H9 (cell line): ENCODE results near the gene TENM3. TPM values are rescaled to one million over a fixed set of nuclear protein-coding genes. Genes with fewer than 3 reads are reported as not detected.

ENCODE experiments used
- DNase-seq: peaks from one replicate; pipeline ENCODE4 v3.0.0-alpha.2; 2017
- H2AFZ ChIP-seq: one replicate; pipeline ENCODE4 v1.6.1; 2013; ENCODE audit warnings: mild to moderate bottlenecking, low read length, control low read depth, moderate library complexity
- H2AK5ac ChIP-seq: 2 replicates; pipeline ENCODE4 v1.6.1; 2013; ENCODE audit warnings: low read length, control low read depth, mixed read lengths; ENCODE audit not compliant: insufficient read length
- H2BK120ac ChIP-seq: one replicate; pipeline ENCODE4 v1.6.1; 2013; ENCODE audit warnings: low read depth, mild to moderate bottlenecking, low read length, control low read depth, inconsistent platforms; ENCODE audit not compliant: poor library complexity, severe bottlenecking
- H2BK12ac ChIP-seq: 2 replicates; pipeline ENCODE4 v1.6.1; 2013; ENCODE audit warnings: low read length, control low read depth, mixed read lengths, low read depth; ENCODE audit not compliant: insufficient read length
- H2BK15ac ChIP-seq: 2 replicates; pipeline ENCODE4 v1.6.1; 2013; ENCODE audit warnings: low read depth, low read length, control low read depth
- H2BK20ac ChIP-seq: one replicate; pipeline ENCODE4 v1.6.1; 2013; ENCODE audit warnings: low read depth, mild to moderate bottlenecking, low read length, control low read depth, inconsistent platforms; ENCODE audit not compliant: poor library complexity, severe bottlenecking
- H2BK5ac ChIP-seq: 2 replicates; pipeline ENCODE4 v1.6.1; 2013; ENCODE audit warnings: low read length, control low read depth, mixed read lengths; ENCODE audit not compliant: insufficient read length
- H3K14ac ChIP-seq: 2 replicates; pipeline ENCODE4 v1.6.1; 2013; ENCODE audit warnings: low read length, control low read depth; ENCODE audit not compliant: insufficient read depth
- H3K18ac ChIP-seq: 2 replicates; pipeline ENCODE4 v1.6.1; 2013; ENCODE audit warnings: low read depth, mild to moderate bottlenecking, mixed read lengths, low read length, control low read depth; ENCODE audit not compliant: insufficient read length
- H3K23ac ChIP-seq: 2 replicates; pipeline ENCODE4 v1.6.1; 2013; ENCODE audit warnings: low read length, control low read depth, mixed read lengths, low read depth; ENCODE audit not compliant: insufficient read length
- H3K23me2 ChIP-seq: 2 replicates; pipeline ENCODE4 v1.6.1; 2013; ENCODE audit warnings: low read depth, mild to moderate bottlenecking, mixed read lengths, low read length, control low read depth; ENCODE audit not compliant: insufficient read length, poor library complexity, severe bottlenecking
- H3K27ac ChIP-seq: 2 replicates; pipeline ENCODE4 v1.5.1; 2013; ENCODE audit warnings: low read length, control low read depth, mixed read lengths, low read depth; ENCODE audit not compliant: insufficient read length
- H3K27me3 ChIP-seq: 2 replicates; pipeline ENCODE4 v1.6.1; 2013; ENCODE audit warnings: low read length, control low read depth, inconsistent platforms; ENCODE audit not compliant: insufficient read depth
- H3K4ac ChIP-seq: 2 replicates; pipeline ENCODE4 v1.6.1; 2013; ENCODE audit warnings: low read depth, mild to moderate bottlenecking, control low read depth, inconsistent platforms, low read length, moderate library complexity
- H3K4me1 ChIP-seq: 2 replicates; pipeline ENCODE4 v1.6.1; 2013; ENCODE audit warnings: low read length, control low read depth, inconsistent platforms; ENCODE audit not compliant: insufficient read depth
- H3K4me2 ChIP-seq: 2 replicates; pipeline ENCODE4 v1.6.1; 2013; ENCODE audit warnings: low read length, control low read depth, mixed read lengths; ENCODE audit not compliant: insufficient read length, insufficient read depth
- H3K56ac ChIP-seq: 2 replicates; pipeline ENCODE4 v1.6.1; 2013; ENCODE audit warnings: low read depth, mild to moderate bottlenecking, mixed read lengths, low read length, control low read depth; ENCODE audit not compliant: insufficient read length
- H3K79me1 ChIP-seq: 2 replicates; pipeline ENCODE4 v1.6.1; 2013; ENCODE audit warnings: low read depth, mild to moderate bottlenecking, moderate library complexity, low read length, control low read depth, inconsistent platforms; ENCODE audit not compliant: insufficient read depth, poor library complexity, severe bottlenecking
- H3K79me2 ChIP-seq: 2 replicates; pipeline ENCODE4 v1.6.1; 2013; ENCODE audit warnings: low read length, control low read depth, inconsistent platforms; ENCODE audit not compliant: insufficient read depth
- H3K9ac ChIP-seq: 2 replicates; pipeline ENCODE4 v1.6.1; 2013; ENCODE audit warnings: low read length, control low read depth, mixed read lengths; ENCODE audit not compliant: insufficient read length; ENCODE audit errors: extremely low read depth
- H3K9me3 ChIP-seq: one replicate; pipeline ENCODE4 v1.6.1; 2013; ENCODE audit warnings: low read depth, low read length, inconsistent platforms; ENCODE audit not compliant: control insufficient read depth
- H3T11ph ChIP-seq: one replicate; pipeline ENCODE4 v1.6.1; 2013; ENCODE audit warnings: mild to moderate bottlenecking, low read length, control low read depth, inconsistent platforms
- H4K20me1 ChIP-seq: one replicate; pipeline ENCODE4 v1.6.1; 2013; ENCODE audit not compliant: control insufficient read depth, insufficient read length, insufficient read depth
- H4K5ac ChIP-seq: 2 replicates; pipeline ENCODE4 v1.6.1; 2013; ENCODE audit warnings: low read depth, mild to moderate bottlenecking, mixed read lengths, low read length, control low read depth; ENCODE audit not compliant: insufficient read length
- H4K8ac ChIP-seq: replicated peaks from 2 replicates; pipeline ENCODE4 v1.6.1; 2013; ENCODE audit warnings: low read length, control low read depth, mixed read lengths, low read depth; ENCODE audit not compliant: insufficient read length
- H4K91ac ChIP-seq: 2 replicates; pipeline ENCODE4 v1.6.1; 2013; ENCODE audit warnings: low read depth, mild to moderate bottlenecking, moderate library complexity, mixed read lengths, low read length, control low read depth; ENCODE audit not compliant: insufficient read length
- H3K27ac Mint-ChIP-seq, 3 experiments: 2 replicates in 2 of 3; 3 replicates in 1 of 3; pipeline ENCODE4 v1.8.0; 2020 to 2021; ENCODE audit warnings: mixed read lengths in 3 of 3, mild to moderate bottlenecking in 1 of 3, moderate library complexity in 1 of 3
- H3K27me3 Mint-ChIP-seq: 2 replicates; pipeline ENCODE4 v1.8.0; 2021; ENCODE audit warnings: low read depth, mild to moderate bottlenecking, moderate library complexity, mixed read lengths
- H3K36me3 Mint-ChIP-seq, 3 experiments: 2 replicates in 2 of 3; 3 replicates in 1 of 3; pipeline ENCODE4 v1.8.0; 2020 to 2021; ENCODE audit warnings: low read depth in 3 of 3, mixed read lengths in 3 of 3; ENCODE audit not compliant: insufficient read depth in 1 of 3
- H3K4me1 Mint-ChIP-seq, 2 experiments: 2 replicates each; pipeline ENCODE4 v1.8.0; 2020; ENCODE audit warnings: mixed read lengths in 2 of 2
- H3K4me3 Mint-ChIP-seq, 2 experiments: 2 replicates in 1 of 2; 3 replicates in 1 of 2; pipeline ENCODE4 v1.8.0; 2020 to 2021; ENCODE audit warnings: mild to moderate bottlenecking in 2 of 2, mixed read lengths in 2 of 2, moderate library complexity in 1 of 2
- H3K9me3 Mint-ChIP-seq, 2 experiments: 2 replicates in 1 of 2; 3 replicates in 1 of 2; pipeline ENCODE4 v1.8.0; 2020; ENCODE audit warnings: mild to moderate bottlenecking in 2 of 2, mixed read lengths in 2 of 2, moderate library complexity in 1 of 2
- CTCF ChIP-seq: fragments of 200-600 bp; sonication (generic); conservative IDR thresholded peaks from 3 replicates; pipeline ENCODE4 v1.8.0; 2021; ENCODE audit warnings: antibody characterized with exemption, mild to moderate bottlenecking
- WGBS: extraction: QIAGEN DNeasy Blood & Tissue Kit; methylation state at CpG from one replicate; pipeline ENCODE4 v1.1.7; 2013; ENCODE audit warnings: missing lambda C conversion rate, low lambda C conversion rate, mixed read lengths; ENCODE audit not compliant: insufficient read length; ENCODE audit errors: extremely low coverage; 5-methylcytosine and 5-hydroxymethylcytosine counted together
- total RNA-seq: library from RNA; stranded (reverse); gene quantifications from 2 replicates; pipeline ENCODE4 v1.2.1, GENCODE V29; 2021

The TENM3 gene
- total RNA-seq, 1 experiment from 2014 or later: 49.6 TPM

- Histone ChIP-seq H3K23me2 (peaks cover 11% of the 10 kb centered on the region), H3K27ac (no peak overlapping the region), H3K23ac (no peak overlapping the region), H3T11ph (no peak overlapping the region), H3K79me1 (no peaks in the 10 kb centered on the region), H3K27me3 (no peaks in the 10 kb centered on the region), H2BK5ac (no peak overlapping the region), H3K4me1 (no peaks in the 10 kb centered on the region), H3K4me2 (no peak overlapping the region), H2BK12ac (no peak overlapping the region), H2BK15ac (no peak overlapping the region), H3K9me3 (no peaks in the 10 kb centered on the region), H2BK20ac (no peak overlapping the region), H3K14ac (no peak overlapping the region; the same call in 1 of the 2 replicates), H3K18ac (no peak overlapping the region), H4K91ac (no peak overlapping the region), H2AFZ (no peak overlapping the region), H3K79me2 (no peaks in the 10 kb centered on the region), H4K8ac (no peak overlapping the region), H3K56ac (no peak overlapping the region), H2AK5ac (no peak overlapping the region), H4K20me1 (no peaks in the 10 kb centered on the region), H2BK120ac (no peak overlapping the region), H4K5ac (no peak overlapping the region), H3K4ac (no peak overlapping the region), H3K9ac (no peak overlapping the region)
- TF ChIP-seq CTCF: no peak
- H3K27me3 Mint-ChIP-seq: peaks cover 15% of the 10 kb centered on the region
- H3K27ac Mint-ChIP-seq: peak overlapping the region in 1 of 3 experiments; percentile 87; a peak in 1 of 7 replicates
- peaks cover 12 to 26% of the 10 kb centered on the region in 2 experiments for H3K9me3 Mint-ChIP-seq
- no CpG with 5 or more reads among the region's 25 CpGs for WGBS
- H3K4me1 Mint-ChIP-seq: peaks cover 10 to 15% of the 10 kb centered on the region in 2 experiments
- peaks cover 6 to 25% (median 23%) of the 10 kb centered on the region in 3 experiments for H3K36me3 Mint-ChIP-seq
- no peak for DNase-seq
- peak overlapping the region in 1 of 2 experiments; percentile 67; a peak in 2 of 5 replicates for H3K4me3 Mint-ChIP-seq
Measured at GRCh38 chr4:182808673-182809416, 565.6 kb downstream of the TENM3 start.
